A204.1 (cell line): ENCODE data around the gene PKD1.
"Not testable (repeated sequence)": the region's sequence is repeated elsewhere in the genome, so short reads cannot be mapped to it uniquely, and the experiment has no call there.

Experiments used
- FAIRE-seq: peaks from 2 replicates; lab custom pipeline; 2012; peaks lifted over from hg19 to GRCh38; lab: Jason Lieb, UNC

Gene PKD1

DNA sequence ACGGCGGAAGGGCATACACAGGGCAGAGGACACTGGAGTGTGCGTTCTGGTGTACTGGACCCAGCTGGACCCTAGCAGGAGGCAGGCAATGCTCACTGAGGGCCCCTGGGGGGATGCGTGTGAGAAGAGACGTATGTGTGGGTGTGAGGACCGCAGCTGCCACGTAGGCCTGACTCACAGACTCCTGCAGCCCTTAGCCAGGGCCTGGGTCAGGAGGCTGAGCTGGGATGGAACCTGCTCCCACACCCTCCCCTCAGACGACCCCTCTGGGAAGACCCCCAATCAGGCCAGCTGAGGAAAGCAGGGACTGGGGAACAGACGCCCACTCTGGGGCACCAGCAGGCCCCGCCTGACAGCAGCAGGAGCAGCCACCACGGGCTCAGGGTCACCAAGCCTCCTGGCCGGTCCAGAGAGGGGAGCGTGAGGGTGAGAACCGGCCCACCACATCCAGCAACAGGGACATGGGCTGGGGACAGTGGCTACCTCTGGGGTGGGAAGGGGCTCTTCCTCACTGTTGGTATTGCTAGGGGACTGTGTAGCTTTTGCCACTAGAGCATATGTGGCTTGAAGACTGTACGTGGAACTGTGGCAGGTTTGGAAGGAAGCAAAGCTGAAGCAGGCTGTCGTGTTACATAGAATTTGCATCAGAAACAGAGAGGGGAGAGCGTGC, 28.4 kb downstream of the PKD1 start:
- FAIRE-seq = not testable (repeated sequence)

DNA sequence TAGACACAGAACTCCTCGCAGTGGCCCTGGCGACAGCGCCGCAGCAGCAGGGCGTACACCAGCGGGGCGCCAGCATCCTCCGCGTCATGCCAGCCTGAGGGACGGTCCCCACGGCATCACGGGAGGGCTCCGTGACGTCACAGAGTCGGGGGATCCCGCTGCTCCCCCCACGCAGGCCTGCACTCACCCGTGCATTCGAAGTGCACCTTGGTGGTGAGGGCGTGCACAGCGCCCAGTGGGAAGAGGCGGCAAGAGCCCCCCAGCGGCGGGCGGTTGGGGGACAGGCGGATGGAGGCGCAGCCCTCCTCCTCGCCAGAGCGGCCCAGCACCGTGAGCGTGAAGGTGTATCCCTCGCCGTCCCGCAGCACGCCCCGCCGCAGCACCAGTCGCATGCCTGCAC, 29.5 kb downstream of the PKD1 start:
- FAIRE-seq = not testable (repeated sequence)

DNA sequence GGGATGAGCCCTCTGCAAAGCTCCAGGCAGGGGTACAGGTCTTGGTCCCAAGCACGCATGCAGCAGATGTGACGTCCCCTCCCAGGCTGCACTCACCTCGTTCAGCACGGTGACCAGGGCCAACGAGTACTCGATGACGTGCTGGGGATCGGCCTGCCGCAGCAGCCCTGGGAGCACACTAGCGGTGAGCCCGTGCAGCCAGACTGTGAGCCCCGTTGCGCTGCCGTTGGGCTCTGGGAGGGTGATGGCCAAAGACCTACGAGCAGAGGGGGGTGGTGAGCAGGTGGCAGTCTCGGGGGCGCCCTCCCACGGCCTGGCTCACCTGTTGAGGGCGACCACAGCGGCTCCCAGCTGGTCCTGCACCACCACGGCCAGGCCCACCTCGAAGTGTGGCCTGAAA, 29.9 kb downstream of the PKD1 start:
- FAIRE-seq = not testable (repeated sequence)

DNA sequence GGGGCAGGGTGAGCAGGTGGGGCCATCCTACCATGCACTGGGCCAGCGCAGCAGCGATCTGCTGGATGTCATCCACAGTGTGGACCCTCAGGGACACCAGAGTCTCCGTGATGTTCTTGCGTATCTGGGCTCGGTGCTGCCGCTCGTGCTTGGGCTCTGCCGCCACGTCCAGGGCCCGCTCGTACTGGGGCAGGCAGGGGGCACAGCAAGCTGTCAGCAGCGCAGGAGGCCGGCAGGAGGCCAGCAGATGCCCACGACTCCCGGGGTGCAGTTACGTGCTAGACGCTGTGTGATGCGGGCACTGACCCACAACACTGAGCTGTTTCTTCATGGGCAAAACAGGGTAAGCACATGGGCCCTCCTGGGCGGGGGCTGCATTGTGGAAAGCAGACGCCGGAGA, 30.4 kb downstream of the PKD1 start:
- FAIRE-seq = not testable (repeated sequence)

DNA sequence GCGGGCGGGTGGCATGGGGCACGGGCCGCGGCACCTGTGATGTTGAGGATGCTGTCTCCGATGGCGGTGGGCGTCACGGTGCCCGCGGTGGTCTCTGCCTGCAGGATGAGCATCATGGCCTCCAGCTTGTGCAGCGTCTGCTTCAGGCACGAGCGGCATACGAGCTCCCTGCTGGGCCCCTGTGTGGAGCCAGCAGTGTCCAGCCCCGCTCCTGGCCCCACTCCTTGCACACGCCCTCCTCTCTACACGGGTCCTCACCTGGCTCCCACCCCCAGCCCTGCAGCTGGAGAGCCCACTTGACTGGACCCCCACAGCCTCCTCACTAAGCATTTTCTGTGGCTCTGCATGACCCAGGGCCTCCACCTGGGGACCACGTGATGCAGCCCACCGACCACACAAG, 31.2 kb downstream of the PKD1 start:
- not testable (repeated sequence) for FAIRE-seq

DNA sequence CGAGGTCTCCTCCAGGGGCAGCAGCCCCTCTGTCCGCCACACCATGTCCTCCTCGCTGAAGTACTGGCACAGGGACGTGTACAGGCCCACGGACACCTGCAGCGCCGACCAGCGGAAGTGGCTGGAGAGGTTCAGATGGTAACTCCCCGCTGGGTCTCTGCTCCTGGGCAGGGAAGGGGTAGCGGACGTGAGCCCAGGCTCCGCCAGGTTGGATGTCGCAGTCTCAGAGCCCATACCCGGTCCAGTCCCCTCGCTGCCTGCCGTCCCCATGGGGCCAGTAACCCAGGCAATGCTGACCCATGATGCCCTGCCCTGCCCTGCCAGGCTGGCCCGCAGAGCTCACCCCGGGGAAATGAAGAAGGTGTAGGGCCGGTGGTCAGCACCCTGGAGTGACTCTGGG, 33.2 kb downstream of the PKD1 start:
- FAIRE-seq = no peak

DNA sequence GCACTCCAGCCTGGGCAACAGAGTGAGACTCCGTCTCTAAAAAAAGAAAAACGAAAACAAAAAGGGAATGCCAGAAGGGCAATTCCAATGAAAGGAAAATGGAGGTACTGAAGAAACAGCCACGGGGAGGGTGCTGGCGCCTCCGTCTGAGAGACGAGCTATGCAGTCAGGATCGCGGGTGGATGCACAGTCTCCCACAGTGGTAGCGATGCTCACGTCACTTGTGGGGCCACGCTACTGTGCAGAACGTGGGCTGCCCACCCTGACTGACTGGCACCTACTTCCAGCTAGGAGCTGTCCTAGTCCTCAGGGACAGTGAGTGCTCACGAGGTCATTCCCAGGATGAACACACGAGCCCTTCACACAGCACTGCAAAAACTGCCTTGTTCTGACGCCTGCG, 34.1 kb downstream of the PKD1 start:
- FAIRE-seq = not testable (repeated sequence)

DNA sequence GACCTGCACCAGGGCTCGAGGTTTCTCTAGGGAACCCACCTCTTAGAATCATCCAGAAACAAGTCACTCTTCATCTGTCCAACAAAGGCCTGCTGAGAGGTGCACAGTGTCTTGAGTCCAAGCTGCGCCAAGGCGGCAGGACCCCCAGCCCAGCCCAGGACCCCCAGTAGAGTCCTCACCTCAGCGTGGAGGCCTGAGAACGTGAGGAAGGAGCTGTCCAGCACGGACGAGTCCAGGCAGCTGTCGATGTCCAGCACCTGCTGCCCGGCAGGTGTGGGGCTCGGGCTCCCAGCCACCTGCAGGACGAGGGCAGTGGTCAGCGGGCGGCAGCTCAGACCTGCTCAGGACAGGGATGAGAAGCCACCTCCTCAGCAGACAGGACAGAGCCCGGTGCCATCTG, 38.0 kb downstream of the PKD1 start:
- FAIRE-seq = not testable (repeated sequence)

DNA sequence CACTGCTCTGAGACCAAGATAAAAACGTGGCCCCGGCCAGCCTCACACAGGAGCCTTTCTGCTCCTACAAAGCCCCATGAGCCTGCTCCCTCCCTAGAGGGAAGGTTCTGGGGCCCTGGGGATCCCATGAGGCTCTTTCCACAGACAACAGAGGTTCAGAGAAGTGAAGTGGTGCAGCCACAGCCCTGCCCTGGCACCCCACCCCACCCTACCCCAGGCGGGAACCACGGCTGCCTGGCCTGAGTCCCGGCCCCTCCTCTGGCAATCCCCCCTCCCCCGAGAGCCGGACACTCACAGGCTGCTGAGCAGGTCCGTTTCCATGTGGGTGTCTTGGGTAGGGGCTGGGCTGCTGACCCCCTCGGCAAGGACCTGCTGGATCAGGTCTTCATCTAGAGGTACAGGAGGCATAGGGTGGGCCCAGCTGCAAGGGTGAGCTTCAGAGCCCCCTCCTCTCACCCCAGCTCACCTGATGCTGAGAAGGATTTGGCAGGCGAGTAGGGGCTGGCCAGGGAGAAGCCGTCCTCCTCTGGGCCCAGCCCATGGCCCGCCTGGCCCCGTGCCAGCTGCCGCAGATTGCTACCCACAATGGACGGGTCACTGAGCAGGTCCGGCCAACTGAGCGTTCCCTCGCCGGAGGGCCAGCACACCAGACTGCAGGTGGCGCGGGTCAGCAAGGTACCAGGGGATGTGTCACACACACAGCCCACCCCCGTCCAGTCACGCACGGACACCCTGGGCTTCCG, 38.7 kb downstream of the PKD1 start:
- FAIRE-seq = no peak

DNA sequence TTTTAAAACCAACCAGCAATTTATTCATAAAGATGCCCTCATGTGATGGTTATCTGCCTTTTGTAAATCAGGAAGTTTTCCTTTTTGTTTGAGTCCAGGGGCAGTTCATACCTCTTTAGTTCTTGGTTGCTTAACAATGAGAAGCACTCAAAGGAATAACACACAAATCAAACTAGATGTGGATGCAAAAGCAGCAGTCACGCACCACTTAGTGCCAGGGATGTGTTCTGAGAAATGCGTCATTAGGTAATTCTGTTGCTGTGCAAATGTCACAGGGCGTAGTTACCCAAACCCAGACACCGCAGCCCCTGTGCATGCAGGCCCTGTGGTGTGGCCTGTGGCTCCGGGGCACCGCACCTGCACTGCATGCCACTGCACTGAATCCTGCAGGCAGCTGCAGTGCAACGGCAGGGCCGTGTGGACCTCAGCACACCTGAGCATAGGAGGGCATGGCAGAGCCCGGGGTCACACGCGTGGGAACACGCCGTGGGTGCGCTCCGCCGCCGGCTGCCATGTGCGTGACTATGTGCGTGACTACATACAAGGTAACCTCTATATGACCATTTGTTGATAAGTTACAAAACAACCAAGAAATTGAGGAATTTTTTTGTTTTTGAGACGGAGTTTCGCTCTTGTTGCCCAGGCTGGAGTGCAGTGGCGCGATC, 39.6 kb downstream of the PKD1 start:
- FAIRE-seq = no peak

DNA sequence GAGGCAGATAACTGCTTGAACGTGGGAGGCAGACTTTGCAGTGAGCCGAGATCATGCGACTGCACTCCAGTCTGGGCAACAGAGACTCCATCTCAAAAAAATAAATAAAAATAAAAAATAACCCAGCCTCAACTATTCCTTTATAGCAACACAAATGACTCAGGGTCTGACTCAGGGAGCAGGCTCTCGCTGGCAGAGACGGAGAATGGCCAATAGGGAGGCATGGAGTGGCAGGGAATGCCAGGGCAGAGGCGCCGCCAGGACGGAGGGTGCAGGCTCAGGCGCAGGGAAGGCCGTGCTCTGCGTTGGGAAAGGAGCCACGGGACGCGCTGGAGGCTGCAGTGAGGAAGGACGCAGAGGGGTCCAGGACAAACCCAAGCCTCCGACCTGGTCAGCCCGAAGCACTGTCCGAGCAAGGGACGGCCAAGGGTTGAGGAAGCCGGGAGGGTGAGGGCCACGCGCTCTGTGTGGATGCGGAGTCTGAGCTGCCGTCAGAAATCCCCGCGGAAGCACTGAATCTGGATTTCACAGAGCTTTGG, 40.3 kb downstream of the PKD1 start:
- FAIRE-seq = no peak

DNA sequence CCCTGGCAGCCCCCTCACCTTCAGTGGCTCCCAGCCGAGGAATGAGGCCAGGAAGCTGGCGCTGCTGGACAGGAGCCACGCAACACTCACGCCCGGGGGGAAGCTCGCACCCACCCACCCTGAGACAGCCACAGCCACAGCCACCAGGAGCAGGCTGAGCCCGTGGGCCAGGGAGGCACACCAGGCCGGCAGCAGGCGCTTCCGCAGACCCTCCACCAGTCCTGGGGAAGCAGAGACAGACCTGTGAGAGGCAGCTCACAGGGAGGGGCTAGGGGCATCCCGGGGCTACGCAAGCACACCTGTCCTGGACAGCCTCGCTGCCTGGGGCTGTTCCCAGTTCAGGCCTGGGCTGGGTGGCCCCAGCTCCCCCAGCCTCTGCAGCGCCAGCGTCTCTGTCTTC, 41.9 kb downstream of the PKD1 start:
- no peak for FAIRE-seq

DNA sequence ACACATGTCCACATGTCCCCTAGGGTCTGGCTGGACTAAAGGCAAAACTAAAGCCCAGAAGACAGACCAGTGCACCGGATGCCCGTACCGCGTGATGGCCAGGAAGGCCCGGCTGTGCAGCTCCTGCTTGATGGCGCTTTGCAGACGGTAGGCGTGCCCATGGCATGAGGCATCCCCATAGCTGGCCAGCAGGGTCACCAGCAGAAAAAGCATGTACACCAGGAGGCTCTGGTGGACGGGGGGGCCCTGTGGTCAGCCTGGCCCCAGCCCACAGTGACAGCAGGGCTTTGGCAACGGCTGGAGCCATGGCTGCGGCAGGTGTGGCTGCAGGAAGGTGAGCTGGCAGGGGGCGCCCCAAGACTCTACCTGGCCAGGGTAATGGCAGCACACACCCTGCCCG, 42.8 kb downstream of the PKD1 start:
- no peak for FAIRE-seq

DNA sequence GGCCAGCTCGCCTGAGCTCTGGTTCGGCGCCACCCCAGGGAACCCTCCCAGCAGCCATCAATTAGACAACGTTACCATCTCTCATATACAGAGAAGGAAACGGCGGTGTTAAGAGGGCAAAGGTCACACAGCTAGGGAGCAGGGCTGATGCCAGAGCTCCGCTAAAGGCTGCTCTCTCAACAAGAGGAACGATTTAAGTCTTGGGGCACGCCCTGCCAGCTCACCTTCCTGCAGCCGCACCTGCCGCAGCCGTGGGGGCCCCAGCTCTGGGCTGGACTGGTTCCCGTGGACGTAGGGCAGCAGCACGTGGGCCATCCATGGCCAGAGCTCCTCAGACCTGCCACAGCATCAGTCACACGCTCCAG, 43.5 kb downstream of the PKD1 start:
- FAIRE-seq = no peak

DNA sequence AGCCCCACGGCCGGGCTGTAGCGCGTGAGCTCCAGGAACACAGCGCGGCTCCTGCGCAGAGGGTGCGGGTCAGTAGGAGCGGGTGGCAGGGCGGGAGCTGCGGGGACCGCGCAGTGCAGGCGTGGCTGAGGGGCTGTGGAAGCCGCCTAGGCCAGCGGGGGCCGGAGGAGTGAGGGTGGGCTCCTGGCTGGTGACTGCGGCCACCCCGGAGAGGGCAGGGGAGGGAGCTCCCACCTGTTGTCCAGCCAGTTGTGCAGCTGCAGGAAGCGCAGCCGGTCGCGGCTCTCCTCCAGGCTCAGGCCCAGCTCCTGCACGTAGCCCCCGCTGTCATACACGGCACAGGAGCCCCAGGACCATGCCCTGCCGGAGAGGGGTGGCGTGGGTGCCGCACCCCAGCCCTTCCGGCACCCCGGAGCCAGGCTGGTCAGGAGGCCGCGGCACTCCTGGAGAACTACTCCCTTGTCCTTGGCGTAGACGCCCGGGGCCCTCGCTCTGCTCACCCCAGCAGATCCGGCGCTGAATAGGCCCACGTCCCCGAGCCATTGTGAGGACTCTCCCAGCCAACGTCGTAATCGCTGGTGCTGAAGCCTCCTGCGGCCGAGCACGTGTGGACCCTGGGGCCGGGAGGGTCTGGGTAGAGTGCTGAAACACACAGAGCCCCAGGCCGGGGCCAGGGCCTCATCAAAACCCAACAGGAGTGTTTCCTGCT, 44.0 kb downstream of the PKD1 start:
- no peak for FAIRE-seq

DNA sequence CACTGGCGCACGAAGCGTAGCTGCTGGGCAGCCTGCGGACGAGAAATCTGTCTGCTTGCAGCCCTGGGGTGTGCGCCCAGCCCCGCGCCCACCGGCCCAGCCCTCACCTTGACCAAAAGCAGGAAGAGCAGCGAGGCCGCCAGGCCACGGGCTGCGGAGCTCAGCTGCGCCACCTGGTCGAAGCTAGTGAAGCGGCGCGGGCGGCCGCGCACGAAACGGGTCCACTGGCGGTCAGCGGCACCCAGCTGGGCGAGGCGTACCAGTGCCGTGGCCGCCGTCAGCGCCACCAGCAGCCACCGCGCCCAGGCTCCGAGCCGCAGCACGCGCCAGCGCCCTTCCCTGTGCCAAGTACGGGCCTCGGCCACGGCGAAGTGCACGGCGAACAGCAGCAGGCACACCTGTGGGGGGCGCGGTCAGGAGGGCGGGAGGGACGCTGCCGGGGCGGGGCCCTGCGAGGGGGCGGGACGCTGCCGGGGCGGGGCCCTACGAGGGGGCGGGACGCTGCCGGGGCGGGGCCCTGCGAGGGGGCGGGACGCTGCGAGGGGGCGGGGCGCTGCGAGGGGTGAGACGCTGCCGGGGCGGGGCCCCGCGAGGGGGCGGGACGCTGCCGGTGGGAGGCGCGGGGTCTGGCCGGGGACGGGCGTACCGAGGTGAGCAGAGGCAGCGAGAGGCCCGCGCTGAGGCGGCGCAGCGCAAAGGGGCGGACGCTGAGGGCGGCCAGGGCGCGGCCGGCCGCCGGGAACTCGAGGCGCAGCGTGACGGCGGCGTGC, 44.7 kb downstream of the PKD1 start:
- no peak for FAIRE-seq

DNA sequence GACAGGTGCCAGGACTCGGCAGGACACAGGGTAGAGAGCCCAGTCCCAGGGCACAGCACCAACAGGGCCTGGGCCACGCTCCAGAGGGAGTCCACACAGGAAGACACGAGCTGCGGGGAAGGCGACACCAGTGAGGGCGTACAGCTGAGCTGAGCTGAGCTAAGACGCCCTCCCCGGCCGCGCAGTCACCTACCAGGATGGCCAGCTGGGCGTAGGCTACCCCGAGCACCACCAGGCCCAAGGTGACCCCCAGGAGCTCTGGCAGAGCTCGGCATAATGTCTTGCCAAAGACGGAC, 45.3 kb downstream of the PKD1 start:
- FAIRE-seq = no peak

DNA sequence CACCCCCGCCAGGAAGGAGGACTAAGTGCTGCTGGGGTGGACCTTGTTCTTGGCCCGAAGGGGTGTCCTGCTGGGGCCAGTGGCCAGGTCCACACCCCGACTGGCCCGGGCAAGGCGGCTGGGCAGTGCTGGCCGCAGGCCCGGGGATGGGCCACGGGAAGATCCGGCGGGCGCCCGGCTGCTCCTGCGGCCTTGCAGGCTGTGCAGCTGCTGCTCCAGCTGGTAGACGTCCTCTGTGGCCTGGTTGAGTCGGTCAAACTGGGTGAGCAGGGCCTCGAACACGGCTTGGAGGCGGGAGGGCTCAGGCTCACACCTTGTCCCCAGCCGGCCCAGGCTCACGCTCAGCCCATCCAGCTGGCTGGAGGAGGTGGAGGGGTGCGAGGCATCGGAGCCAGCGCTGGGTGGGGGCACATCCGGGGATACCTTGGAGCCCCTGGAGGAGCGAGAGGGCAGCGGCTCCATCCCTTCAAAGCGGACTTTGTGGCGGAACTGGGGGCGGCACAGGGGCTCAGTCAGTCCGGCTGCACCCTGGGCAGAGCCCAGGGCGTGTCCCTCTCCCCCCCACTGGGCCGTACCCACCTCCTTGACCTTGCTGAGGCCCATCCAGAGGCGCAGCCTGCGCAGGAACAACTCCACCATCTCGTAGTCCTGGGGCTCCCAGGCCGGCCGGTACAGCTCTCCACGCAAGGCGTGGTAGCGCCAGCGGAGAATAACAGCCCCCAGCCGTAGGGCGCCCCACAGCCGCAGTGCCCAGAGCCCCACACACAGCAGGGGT, 45.8 kb downstream of the PKD1 start:
- FAIRE-seq = no peak

DNA sequence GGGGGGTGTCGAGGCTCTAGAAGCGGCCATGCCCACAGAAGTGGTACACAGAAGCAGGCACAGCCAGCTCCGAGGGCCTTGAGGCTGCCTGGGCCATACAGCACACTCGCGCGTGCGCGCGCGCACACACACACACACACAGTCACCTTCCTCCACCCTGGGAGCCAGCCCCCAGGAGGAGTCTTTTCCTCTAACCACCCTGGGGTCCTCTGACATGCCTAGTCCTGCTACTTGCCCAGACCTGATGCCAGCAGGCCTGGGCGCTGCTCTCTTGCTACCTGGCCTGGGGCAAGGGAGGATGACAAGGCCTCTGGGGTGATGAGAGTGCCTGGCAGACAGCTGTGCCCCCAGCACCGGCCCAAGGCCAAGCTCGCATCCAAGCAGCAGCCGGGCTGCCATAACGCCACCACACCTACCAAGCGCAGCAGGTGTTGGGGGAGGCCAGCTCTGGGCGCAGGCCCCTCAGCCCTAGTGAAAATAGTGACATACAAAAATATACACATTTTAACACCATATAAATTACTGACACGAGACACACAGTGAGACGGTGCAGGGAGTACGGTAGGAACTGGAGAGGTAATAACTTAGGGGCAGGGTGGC, 46.8 kb downstream of the PKD1 start:
- no peak for FAIRE-seq

DNA sequence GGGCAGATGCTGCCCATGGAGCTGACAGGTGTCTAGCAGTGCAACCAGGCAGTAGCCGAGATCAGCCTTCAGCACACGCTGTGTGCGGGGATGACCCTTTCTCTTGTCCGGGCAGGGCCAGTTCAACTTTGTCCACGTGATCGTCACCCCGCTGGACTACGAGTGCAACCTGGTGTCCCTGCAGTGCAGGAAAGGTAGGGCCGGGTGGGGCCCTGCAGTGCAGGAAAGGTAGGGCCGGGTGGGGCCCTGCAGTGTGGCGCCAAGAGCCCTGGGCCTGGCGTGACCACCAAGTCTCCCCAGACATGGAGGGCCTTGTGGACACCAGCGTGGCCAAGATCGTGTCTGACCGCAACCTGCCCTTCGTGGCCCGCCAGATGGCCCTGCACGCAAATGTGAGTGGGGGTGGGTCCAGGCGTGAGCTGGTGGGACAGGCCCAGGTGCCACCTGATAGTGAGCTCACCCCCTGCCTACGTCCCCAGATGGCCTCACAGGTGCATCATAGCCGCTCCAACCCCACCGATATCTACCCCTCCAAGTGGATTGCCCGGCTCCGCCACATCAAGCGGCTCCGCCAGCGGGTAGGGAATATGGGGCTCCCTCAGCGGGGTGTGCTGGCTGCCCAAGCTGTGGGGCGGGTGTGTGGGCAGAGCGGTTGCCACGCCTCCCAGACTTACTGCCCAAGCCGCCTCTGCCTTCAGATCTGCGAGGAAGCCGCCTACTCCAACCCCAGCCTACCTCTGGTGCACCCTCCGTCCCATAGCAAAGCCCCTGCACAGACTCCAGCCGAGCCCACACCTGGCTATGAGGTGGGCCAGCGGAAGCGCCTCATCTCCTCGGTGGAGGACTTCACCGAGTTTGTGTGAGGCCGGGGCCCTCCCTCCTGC, 47.7 kb downstream of the PKD1 start:
- FAIRE-seq = no peak
